NCI-H1694 treated with DMSO at 0.1 percent for 48 hours (cell line): ENCODE data around the gene SNAPC3.
"Not testable (repeated sequence)": the region's sequence is repeated elsewhere in the genome, so short reads cannot be mapped to it uniquely, and the experiment has no call there.

Experiments
- DNase-seq: peaks from one replicate; lab custom pipeline; 2025; lab: John Stamatoyannopoulos, UW

SNAPC3 gene

DNA sequence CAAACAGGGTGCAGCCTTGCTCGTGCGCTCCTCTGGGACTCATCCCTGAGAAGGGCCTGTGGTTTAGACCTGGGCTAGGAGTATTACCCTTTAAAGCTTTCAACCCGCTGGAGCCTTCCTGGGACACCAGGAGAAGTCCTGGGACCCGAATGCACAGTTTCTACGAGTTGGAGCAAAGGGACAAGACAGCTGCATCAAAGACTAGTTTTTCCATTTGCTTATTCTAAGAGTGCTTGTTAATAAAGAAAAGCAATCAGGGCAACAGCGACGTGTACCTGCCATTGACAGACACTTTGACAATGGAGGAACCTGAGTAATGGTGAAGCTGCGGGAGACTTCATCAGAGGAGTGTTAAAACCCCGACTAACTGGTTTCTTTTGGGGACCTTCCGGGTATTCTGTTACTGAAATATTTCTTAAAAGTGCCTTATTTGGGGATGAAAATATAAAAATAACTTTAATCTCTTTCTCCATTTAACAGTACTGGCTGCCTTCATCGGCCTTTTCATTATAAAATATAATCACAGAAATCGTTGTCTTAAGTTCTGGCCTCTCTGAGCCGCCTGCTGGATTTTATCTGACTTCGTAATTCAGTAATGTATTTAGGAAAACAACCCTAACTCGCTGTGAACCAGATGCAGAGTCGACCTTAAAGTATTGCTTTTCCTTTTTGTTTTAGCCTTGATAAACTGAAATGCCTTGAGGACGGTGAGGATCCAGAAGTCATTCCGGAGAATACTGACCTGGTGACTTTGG is 732 bp downstream of the SNAPC3 start:
- no peak for DNase-seq

DNA sequence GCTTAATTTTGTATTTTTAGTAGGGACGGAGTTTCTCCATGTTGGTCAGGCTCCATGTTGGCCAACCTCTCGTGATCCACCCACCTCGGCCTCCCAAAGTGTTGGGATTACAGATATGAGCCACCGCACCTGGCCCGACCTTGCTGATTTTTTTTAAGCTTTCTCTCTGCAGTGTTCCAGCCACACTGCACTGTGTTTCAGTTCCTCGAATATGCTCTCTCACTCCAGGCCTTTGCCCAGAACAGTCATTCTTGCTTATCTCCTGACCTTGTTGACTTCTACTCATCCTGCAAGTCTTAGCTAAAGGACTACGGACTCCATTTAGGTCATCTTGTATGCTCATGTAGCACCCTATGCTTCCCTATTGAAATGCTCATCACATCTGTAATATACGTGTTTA is 3.3 kb downstream of the SNAPC3 start:
- DNase-seq, result no peak

DNA sequence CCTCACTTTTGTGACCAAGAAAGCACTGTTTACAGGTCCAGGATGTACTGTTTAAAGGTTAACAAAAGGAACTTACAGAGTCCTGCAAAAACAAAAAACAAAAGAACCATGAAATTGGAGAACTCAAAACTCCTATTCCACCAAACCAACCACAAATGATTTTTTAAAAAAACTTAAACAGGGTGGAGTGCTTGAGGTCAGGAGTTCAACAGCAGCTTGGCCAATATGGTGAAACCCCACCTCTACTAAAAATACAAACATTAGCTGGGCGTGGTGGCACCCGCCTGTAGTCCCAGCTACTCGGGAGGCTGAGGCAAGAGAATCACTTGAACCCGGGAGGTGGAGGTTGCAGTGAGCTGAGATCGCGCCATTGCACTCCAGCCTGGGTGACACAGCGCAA is 5.0 kb downstream of the SNAPC3 start:
- not testable (repeated sequence) for DNase-seq

DNA sequence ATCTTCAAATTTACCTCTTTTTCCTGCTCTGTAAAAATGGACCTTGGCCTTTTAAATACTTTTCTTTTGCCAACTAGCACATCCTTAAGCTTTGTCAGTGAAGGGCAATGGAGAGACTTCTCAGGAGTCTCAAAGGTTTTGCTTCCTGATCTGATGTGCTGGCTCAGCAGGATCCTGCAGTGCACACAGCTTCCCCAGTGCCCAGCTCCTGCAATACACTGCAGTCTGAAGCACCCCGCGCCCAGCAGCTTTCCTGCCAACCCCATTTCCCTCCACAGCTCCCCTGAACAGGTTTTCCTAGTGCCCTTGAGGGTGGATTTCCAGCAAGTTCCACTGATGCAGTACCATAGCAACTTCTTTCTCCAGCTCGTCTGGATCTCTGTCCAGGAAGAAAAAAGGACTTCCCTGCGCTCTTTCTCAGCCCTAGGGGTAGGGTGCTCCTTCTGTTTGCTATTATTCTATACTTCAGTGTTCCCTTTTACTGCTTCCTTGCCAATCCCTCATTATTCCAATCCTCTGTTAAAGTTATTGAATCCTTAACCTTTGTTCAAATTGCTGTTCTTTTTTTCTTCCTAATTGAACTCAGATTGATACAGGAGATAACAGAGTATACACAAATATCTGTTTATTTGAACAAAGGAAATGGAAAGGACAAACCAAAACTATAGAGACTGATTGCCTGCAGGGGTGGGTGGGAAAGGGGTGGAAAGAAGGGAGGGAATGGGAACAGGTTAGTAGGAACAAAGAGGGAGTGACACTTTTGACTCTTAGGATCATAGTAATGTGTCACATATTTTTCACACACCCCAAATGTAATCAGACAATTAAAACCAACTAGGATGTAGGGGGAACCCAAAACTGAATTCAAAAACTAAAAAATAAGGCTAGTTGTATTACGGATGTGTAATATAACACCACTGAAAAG is 8.5 kb downstream of the SNAPC3 start:
- DNase-seq, result no peak

DNA sequence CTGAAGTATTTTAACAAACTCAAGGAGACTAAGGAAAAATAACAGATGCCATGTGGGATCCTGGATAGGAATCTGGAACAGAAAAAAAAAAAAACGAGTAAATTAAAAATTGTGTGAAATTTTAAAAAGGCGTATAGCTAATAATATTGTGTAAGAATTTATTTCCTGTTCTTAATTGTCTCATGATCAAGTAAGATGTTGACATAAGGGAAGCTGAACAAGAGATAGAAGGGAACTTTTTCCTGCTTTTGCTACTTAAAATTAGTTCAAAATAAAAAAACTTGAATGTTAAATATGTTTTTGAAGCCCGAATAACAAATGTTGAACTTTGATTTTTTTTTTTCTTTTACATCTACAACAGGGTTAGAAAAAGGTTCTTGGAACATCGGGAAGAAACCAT is 10.5 kb downstream of the SNAPC3 start:
- no peak for DNase-seq

DNA sequence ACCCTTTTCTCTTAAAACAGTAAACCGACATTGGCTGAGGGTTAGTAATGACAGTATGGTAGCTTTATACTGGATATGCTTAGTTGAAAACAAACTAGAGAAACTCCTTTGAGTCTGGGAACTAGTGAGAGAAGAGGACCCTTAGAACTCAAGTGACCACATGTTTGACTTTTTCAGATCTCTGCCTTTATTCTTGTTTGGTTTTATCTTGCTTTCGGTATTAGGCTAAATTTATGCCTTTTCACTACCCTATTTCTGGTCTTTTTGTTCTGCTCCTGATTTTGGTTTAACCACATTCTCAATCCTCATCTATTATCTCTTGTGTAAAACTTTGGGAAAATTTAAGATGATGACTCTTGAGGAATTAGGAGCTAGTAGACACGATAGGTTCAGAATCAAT is 11.0 kb downstream of the SNAPC3 start:
- no peak for DNase-seq

DNA sequence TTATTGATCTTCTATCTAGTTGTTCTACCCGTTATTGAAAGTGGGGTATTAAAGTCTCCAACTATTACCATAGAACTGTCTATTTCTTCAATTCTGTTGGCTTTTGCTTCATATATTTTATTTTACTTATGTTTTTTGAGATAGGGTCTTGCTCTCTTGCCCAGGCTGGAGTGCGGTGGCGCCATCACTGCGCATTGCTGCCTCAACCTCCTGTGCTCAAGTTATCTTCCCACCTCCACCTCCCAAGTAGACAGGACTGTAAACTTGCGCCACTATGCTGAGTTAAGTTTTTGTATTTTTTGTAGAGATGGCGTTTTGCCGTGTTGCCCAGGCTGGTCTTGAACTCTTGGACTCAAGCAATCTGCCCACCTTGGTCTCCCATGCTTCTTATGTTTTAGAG is 16.2 kb downstream of the SNAPC3 start:
- no peak for DNase-seq

DNA sequence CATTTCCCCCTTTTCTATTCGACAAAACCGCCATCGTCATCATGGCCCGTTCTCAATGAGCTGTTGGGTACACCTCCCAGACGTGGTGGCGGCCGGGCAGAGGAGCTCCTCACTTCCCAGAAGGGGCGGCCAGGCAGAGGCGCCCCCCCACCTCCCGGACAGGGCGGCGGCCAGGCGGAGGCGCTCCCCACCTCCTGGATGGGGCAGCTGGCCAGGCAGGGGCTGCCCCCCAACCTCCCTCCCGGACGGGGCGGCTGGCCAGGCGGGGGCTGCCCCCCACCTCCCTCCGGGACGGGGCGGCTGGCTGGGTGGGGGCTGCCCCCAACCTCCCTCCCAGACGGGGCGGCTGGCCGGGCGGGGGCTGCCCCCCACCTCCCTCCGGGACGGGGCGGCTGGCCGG is 19.2 kb downstream of the SNAPC3 start:
- not testable (repeated sequence) for DNase-seq

DNA sequence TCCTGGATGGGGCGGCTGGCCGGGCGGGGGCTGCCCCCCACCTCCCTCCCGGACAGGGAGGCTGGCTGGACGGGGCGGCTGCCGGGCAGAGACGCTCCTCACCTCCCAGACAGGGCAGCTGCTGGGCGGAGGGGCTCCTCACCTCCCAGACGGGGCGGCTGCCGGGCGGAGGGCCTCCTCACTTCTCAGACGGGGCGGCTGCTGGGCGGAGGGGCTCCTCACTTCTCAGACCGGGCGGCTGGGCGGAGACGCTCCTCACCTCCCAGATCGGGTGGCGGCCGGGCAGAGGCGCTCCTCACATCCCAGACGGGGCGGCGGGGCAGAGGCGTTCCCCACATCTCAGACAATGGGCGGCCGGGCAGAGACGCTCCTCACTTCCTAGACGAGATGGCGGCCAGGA is 19.6 kb downstream of the SNAPC3 start:
- not testable (repeated sequence) for DNase-seq

DNA sequence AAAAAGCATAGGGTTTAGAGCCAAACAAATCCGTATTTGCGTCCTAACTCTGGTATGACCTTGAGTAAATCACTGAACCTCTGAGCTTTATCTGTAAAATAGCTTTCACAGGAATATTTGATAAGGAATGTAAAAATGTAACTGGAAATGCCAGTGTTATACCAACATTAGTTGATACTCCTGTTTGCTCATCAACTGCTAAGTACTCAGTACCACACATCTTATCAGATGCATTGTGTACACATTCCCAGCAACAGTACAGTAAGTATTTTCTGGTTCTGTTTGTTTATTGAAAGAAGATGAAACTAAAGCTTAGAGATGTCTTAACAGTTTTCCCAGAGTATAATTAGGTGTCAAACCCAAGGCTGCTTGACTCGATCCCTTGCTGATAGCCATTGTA is 21.5 kb downstream of the SNAPC3 start:
- DNase-seq, result no peak

DNA sequence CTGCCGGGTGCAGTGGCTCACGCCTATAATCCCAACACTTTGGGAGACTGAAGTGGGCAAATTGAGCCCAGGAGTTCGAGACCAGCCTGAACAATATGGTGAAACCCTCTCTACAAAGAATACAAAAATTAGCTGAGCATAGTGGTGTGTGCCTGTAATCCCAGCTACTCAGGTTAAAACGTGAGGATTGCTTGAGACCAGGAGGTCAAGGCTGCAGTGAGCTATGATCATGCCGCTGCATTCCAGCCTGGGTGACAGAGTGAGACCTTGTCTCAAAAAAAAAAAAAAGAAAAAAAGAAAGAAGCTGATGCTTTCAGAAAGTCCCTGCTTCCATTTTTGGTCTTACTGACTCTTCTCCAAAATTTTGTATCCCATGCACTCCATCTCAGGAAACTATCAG is 31.3 kb downstream of the SNAPC3 start:
- DNase-seq, result no peak

DNA sequence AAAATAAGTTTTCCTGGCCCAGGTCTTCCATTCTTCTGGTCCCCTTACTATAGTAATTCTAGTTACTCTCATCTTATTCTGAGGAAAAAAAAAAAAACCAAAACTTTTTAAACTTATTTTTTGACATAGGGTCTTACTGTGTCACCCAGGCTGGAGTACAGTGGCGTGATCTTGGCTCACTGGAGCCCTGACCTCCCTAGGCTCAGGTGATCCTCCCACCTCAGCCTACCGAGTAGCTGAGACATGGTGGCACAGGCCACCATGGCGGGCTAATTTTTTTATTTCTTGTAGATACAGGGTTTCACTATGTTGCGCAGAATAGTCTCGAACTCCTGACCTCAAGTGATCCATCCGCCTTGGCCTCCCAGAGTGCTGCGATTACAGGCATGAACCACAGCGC is 38.4 kb downstream of the SNAPC3 start:
- no peak for DNase-seq

DNA sequence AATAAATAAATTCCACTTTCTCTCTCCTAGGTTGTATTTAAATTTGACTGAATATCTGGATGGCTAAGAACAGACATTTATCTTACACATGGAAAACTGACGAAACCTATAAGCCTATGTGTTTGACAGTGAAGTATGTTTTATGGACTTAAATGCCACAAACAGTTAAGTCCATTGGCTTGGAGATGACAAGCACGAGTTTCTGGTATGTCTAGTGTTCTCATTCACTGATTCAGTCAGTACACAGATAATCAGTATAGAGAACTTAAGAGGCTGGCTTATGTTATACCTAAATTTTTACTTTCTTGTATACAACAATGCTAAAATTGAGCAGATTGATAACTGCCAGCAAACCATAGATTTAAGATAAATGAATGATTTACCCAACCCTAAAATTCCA is 38.9 kb downstream of the SNAPC3 start:
- no peak for DNase-seq

DNA sequence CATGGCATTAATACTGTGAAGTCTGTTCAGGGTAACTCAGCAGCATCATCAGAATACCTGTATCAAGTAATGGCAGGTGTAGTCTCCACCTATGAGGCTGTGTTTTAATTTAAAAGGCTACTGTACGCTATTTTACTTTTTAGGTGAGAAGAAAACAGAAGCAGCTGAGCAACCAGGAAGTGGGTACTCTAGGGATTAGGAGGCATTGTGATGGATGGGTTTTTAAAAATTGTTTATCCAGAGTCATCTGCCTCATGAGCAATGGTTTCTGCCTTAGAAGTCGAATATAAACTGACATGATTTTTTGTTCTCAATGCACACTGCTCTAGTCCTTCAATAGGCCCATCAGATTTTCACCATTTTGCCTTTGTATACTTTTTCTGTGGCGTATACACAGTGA is 45.5 kb downstream of the SNAPC3 start:
- no peak for DNase-seq

DNA sequence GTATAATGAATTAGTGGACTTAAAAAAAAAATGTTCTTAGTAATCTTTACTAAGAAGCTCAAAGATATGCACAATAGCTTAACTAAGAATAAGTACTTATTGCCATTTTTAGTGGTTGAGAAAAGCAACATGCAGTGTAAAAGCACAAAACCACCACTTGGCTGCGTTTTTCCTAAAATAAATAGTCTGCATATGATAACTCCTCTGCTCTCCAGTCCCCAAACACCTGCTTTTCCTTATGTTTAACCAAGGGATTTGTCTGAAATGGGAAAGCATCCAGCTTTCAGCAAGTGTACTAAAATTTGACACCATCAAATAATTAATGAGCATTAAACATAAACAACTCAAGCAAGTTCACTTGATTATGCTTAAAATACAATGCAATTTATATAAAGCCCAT is 46.7 kb downstream of the SNAPC3 start:
- DNase-seq, result peak; percentile 66

DNA sequence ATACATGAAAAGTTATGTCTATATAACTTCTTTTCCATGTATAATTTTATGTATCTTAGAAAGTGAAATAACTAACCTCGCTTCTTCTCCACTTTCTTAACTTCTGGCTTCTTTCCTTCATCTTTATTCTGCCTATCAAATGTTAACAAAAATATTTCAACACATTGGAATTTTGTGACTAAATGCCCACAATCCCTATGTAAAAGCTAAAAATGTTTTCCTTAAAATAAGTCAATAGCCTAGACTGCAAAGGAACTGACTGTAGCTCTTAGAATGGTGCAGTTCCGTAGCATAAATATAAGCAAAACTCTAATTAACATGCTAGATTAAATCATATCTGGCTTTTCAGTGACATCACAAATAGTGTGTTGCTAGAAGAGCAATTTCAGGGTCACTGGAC is 47.2 kb downstream of the SNAPC3 start:
- no peak for DNase-seq

DNA sequence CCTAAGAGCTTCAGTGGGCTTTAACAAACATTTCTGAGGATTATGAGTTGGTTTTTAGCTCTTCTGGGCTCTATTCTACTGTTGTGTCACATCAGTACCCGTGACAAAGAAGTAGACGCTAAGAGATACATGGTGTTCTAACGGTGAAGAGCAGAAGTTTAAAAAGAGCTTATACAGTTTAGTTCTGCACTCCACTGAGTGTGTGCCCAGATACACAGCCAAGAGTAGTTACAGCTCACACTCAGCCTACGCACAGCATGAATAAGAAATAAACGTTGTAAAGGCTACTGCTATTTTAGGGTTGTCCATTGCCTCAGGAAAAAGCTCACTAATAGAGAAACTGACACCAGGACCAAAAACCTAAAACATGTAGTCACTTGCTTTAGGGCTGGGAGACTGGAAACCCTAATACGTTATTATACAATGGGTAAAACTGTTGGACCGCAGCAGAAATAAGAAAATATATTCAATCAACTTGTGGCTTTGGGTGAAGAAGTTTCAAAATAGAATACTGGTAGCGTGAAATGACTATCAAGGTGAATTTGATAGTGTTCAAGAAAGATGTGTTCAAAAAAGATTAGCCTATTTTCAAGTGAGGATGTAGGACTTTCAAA is 53.4 kb downstream of the SNAPC3 start:
- DNase-seq, result no peak

DNA sequence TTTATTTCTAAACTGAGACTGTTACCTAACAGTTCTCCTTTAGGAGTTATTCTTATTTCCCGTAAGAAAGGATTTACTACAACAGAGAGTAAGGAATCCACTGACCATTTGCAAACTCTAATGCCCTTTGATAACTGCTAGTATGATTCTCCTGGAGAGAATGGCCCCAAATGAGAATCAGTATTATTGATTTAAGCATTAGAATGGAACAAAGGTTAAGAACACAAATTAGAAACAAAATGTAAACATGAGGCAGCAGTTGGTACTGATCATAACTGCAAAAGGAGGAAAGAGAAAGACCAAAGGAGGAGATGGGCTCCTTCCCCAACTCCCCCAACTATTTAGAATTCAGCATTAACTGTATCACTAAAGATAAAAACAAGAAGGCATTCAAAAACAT is 57.4 kb downstream of the SNAPC3 start:
- no peak for DNase-seq

DNA sequence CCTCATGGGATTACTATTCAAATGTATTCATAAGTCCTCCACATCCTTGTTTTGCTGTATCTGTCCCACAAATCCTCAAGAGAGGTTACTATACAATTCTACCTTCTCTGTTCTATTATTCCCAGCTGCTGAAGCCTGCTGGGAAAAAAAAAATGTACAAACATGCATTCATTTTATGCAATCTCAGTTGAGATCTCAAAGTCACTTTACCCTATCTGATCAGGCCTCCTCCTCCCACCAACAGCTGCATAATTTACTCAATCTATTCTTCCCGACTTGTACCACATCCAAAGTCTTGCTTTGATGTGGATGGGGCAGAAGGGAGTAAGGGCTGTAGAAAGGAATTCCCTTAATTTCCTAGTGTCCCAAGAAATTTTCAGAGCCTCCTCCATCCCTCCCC is 59.5 kb downstream of the SNAPC3 start:
- no peak for DNase-seq

DNA sequence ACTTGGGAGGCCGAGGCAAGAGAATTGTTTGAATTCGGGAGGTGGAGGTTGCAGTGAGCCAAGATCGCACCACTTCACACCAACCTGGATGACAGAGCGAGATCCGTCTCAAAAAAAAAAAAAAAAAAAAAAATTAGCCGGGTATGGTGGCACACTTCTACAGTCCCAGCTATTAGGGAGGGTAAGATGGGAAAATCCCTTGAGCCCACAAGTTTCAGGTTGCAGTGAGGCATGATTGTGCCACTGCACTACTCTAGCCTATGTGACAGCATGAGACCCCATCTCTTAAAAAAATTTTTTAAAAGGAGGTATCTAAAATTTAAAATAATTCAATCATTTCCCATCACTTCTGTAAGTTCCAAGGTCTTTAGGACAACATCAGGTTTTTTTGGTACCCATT is 62.1 kb downstream of the SNAPC3 start:
- no peak for DNase-seq

DNA sequence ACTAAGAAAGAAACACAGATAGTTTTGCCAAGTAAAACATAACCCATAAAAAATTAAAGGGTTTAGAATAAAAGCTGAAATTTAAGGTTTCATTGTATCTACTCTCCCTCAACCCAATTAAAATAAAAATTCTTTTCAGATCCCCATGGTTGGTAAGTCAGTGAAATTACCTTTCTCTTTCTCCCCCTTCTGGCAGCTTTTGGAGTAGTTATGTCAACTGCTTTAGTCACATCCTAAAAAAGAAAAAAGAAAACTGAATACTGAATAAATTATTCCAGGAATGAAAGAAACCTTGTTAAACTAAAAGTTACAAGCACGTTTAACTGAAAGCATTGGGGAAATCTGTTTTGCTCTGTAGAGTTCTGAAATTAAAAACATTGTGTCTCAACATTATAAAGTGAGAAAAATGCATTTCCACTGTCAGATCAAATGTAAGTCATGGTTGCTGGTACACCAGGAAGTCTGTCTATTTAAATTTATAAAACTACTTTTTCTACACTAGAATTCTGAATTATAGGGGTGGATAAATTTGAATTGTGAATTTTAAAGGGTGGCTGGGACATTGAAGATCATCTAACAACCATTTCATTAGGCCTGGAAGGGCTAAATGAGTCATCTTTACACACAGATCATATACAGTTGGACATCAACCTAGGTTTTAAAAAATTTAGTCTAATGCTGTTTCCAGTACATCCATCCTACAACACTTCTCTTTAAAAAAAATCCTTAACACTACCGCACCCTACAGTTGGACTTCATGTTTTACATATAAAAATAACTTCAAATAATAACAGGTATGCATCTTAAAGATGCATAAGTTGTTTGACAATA is 63.4 kb downstream of the SNAPC3 start:
- no peak for DNase-seq

DNA sequence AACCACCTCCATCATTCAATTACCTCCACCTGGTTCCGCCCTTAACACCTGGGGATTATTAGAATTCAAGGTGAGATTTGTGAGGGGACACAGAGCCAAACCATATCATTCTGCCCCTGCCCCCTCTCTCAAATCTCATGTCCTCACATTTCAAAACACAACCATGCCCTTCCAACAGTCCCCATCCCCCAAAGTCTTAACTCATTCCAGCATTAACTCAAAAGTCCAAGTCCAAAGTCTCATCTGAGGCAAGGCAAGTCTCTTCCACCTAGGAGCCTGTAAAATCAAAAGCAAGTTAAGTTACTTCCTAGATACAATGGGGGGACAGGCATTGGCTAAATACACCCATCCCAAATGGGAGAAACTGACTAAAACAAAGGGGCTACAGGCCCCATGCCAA is 69.3 kb downstream of the SNAPC3 start:
- no peak for DNase-seq
